Left lung (tissue), 10 donors: ENCODE measurements around the gene ANTXR1. TPM values are rescaled to one million over a fixed set of nuclear protein-coding genes. Genes with fewer than 3 reads are reported as not detected.

Source experiments
- ATAC-seq: fragments of 200-7000 bp; cut with Tn5 transposase; one replicate; pipeline ENCODE4 v1.9.1; 2020; ENCODE audit warnings: moderate library complexity
- DNase-seq, 4 donors: peaks; one replicate each; pipeline ENCODE4 v3.0.0-alpha.2; 2013 to 2020
- H3K27ac ChIP-seq, 2 donors: fragments of 200-600 bp; sonication (generic) in 1 of 2; one replicate each; pipeline versions ENCODE4 v1.5.0 to v1.8.0; 2020 to 2021
- H3K27me3 ChIP-seq, 2 donors: fragments of 200-600 bp; sonication (generic) in 1 of 2; one replicate each; pipeline versions ENCODE4 v1.5.0 to v1.8.0; 2020 to 2021
- H3K36me3 ChIP-seq, 2 donors: fragments of 200-600 bp; sonication (generic) in 1 of 2; one replicate each; pipeline versions ENCODE4 v1.5.0 to v1.8.0; 2020 to 2021
- H3K4me1 ChIP-seq, 2 donors: fragments of 200-600 bp; one replicate each; pipeline ENCODE4 v1.8.0; 2021
- H3K4me3 ChIP-seq, 2 donors: fragments of 200-600 bp; sonication (generic) in 1 of 2; one replicate each; pipeline versions ENCODE4 v1.5.0 to v1.8.0; 2020 to 2021; ENCODE audit warnings: mild to moderate bottlenecking in 1 of 2
- H3K9me3 ChIP-seq, 2 donors: fragments of 200-600 bp; sonication (generic) in 1 of 2; one replicate each; pipeline versions ENCODE4 v1.5.0 to v1.8.0; 2020 to 2021
- CTCF ChIP-seq, 2 donors: fragments of 200-600 bp; sonication (generic) in 1 of 2; IDR thresholded peaks; one replicate each; pipeline versions ENCODE4 v1.5.0 to v1.8.0; 2021; ENCODE audit warnings: antibody characterized with exemption in 2 of 2
- intact Hi-C, 2 donors: fragments of 100-400 bp; cut with DNase I; formaldehyde crosslinking; loops; one replicate each; pipeline versions ENCODE4 v1.11.2 to v1.14.2; 2022
- polyA plus RNA-seq, 6 donors: library from polyadenylated mRNA; unstranded; fragments of 120-200 nt; gene quantifications; one replicate each; pipeline ENCODE4 v1.2.1, GENCODE V29; 2013; ENCODE audit not compliant: insufficient read length in 6 of 6
- total RNA-seq, 2 donors: library from RNA; stranded (reverse); fragmentation: NEBNext Ultra II Directional; extraction: Animal tissue kit (Norgen Biotek cat#: 25700); gene quantifications; one replicate each; pipeline ENCODE4 v1.2.1, GENCODE V29; 2021
- donor health status: DM: no; HTN: yes; CAD: no.
- donor health status: DM: no; HTN: no; CAD: no.

Gene ANTXR1
- total and polyA plus RNA-seq, 8 donors = 70.2 to 115 (median 87.3) TPM

GRCh38 chr2:69260666-69261065 is 247.7 kb downstream of the ANTXR1 start:
- no peaks in the 10 kb centered on the region for H3K27me3 ChIP-seq
- intact Hi-C loops = no loop called here
- DNase-seq (no peak), ATAC-seq (no peak)
- no peaks in the 10 kb centered on the region for H3K36me3 ChIP-seq
- H3K27ac ChIP-seq = no peak overlapping the region
- peaks cover 0 to 52% of the 10 kb centered on the region in 2 donors for H3K9me3 ChIP-seq
- TF ChIP-seq CTCF (IDR thresholded peaks at IDR 0.05) = no peak
- H3K4me3 ChIP-seq = no peak overlapping the region
- no peaks in the 10 kb centered on the region for H3K4me1 ChIP-seq

- TF ChIP-seq CTCF (IDR thresholded peaks at IDR 0.05) = no peak
- no peak overlapping the region for H3K4me3 ChIP-seq
- peaks cover 0 to 8% of the 10 kb centered on the region in 2 donors for H3K9me3 ChIP-seq
- H3K27ac ChIP-seq = no peak overlapping the region
- DNase-seq (no peak), ATAC-seq (no peak)
- peaks cover 0 to 19% of the 10 kb centered on the region in 2 donors for H3K4me1 ChIP-seq
- intact Hi-C loops = no loop called here
- no peaks in the 10 kb centered on the region for H3K36me3 ChIP-seq
- H3K27me3 ChIP-seq = no peaks in the 10 kb centered on the region
Measured at GRCh38 chr2:69269330-69269729, 256.4 kb downstream of the ANTXR1 start.

DNA sequence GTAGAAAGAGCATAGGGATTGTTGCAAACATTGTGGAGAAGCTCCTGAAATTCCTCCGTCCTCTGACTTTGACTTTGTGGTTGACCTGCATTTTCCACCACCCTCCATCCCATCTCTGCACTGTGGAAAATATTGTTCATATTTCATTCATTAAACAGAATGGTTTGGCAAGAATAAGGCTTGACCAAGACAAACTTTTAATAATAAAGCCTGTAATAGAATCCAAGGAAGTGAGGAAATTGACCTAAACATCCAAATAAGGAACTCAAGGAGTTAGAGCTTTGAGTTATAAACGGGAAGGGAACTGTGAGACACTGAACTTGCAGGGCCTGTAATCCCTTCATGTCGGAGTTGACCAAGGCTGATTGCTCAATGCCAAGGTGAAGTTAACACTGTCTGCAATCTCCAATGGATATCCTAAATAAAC is 258.9 kb downstream of the ANTXR1 start:
- H3K4me3 ChIP-seq = no peak overlapping the region
- DNase-seq (no peak), ATAC-seq (peak; percentile 74)
- H3K9me3 ChIP-seq = no peaks in the 10 kb centered on the region
- TF ChIP-seq CTCF (IDR thresholded peaks at IDR 0.05) = no peak
- intact Hi-C loops = no loop called here
- peaks cover 0 to 19% of the 10 kb centered on the region in 2 donors for H3K4me1 ChIP-seq
- peak overlapping the region in 1 of 2 donors; percentile 49 for H3K27ac ChIP-seq
- no peaks in the 10 kb centered on the region for H3K36me3 ChIP-seq
- no peaks in the 10 kb centered on the region for H3K27me3 ChIP-seq

DNA sequence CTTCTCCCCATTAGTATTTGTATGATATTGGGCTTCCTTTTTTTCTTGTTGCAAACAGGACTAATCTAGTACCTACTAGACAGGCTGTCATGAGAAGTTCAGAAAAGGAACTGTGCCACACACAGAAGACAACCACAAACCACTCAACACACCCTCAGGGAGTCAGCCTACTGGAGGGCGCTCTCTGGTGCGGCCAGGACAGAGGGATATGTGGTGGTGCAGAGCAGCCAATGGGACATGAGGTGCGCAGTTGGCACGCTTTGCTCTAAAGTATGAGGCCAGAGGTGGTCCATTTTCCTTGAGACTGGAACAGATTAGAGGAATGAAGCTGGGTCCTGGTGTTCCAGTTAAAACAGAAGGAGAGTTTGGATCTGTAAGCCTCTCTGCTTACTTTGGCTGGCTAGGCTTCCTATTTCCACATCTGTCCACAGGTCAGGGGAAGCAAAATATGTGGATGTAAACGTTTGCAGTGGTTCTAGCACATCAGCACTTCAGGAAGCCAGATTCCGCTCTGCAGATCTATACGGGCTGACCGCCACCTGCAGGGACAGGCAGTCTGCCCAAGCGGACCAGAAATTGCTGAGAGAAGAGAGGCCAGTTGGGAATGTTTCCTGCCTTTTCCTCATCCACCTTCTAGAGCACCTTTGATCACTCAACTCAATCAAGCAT is 260.0 kb downstream of the ANTXR1 start:
- DNase-seq (peak in 1 of 4 donors; percentile 41), ATAC-seq (peak; percentile 77)
- Histone ChIP-seq H3K27me3 (no peaks in the 10 kb centered on the region), H3K4me1 (peaks cover 0 to 19% of the 10 kb centered on the region in 2 donors), H3K27ac (peak overlapping the region in 1 of 2 donors; percentile 49), H3K36me3 (no peaks in the 10 kb centered on the region), H3K9me3 (no peaks in the 10 kb centered on the region), H3K4me3 (no peak overlapping the region)
- TF ChIP-seq CTCF (IDR thresholded peaks at IDR 0.05) = no peak
- intact Hi-C loops = no loop called here

GRCh38 chr2:69275490-69275889 is 262.5 kb downstream of the ANTXR1 start:
- Histone ChIP-seq H3K27me3 (no peaks in the 10 kb centered on the region), H3K4me1 (peaks cover 0 to 19% of the 10 kb centered on the region in 2 donors), H3K4me3 (no peak overlapping the region), H3K27ac (no peak overlapping the region), H3K36me3 (no peaks in the 10 kb centered on the region), H3K9me3 (no peaks in the 10 kb centered on the region)
- intact Hi-C loops = no loop called here
- no peak for ATAC-seq
- DNase-seq = no peak
- TF ChIP-seq CTCF (IDR thresholded peaks at IDR 0.05) = no peak
